Measurements from ENCODE around the gene OR4K14. TPM values are rescaled to one million over a fixed set of nuclear protein-coding genes. Genes with fewer than 3 reads are reported as not detected.

OR4K14 gene
- total RNA-seq, 1 donor, result not detected

Other genes starting within 250 kb of the OR4K14 start
- gene OR4M1, start 245.8 kb downstream of the OR4K14 start, total RNA-seq, result under 0.01 TPM
- not detected for gene OR4N2, start 215.5 kb downstream of the OR4K14 start, total RNA-seq
- gene OR4K2, start 144.2 kb downstream of the OR4K14 start, total RNA-seq, result under 0.01 TPM
- not detected for gene OR4K5, start 98.7 kb downstream of the OR4K14 start, total RNA-seq
- 0.21 TPM for gene OR4K1, start 88.4 kb downstream of the OR4K14 start, total RNA-seq
- gene OR4K15, start 43.7 kb downstream of the OR4K14 start, total RNA-seq, result not detected
- gene OR4Q2, start 17.1 kb downstream of the OR4K14 start, total RNA-seq, result not detected
- gene OR4K13, start 16.7 kb upstream of the OR4K14 start, total RNA-seq, result not detected
- not detected for gene OR4L1, start 40.7 kb upstream of the OR4K14 start, total RNA-seq
- not detected for gene OR4K17, start 91.4 kb upstream of the OR4K14 start, total RNA-seq
- gene OR4N5, start 119.5 kb upstream of the OR4K14 start, total RNA-seq, result not detected
- gene OR11G2, start 171.6 kb upstream of the OR4K14 start, total RNA-seq, result under 0.01 TPM
- not detected for gene OR11H6, start 204.4 kb upstream of the OR4K14 start, total RNA-seq
- not detected for gene OR11H7, start 209.7 kb upstream of the OR4K14 start, total RNA-seq
- not detected for gene OR11H4, start 220.0 kb upstream of the OR4K14 start, total RNA-seq

All from mononuclear cell (primary cell).